RPMI8226 (cell line): Measurements from ENCODE around the gene SUCLG2.

Source experiments
- DNase-seq: peaks from one replicate; pipeline ENCODE4 v3.0.0-alpha.2; 2015

The SUCLG2 gene

GRCh38 chr3:67648701-67649100, 5.7 kb downstream of the SUCLG2 start:
- DNase-seq, result no peak

DNA sequence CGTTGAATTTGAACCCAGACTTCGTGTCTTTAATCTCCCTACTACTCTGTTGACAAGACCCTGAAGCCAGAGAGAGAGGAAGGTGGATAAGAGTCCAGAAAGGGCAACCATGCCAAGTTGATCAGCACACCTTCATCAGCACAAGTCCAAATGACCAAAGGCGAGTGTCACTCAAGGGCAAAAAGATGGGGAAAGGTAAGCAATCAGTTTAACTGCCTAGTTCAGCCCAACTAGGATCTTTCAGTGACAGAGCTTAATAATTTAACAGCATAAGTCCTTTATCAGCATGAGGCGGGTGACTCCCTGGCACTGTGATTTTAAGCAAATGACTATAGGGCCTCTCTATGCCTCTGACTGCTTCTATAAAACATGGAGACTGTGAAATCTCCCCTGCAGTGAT, 6.2 kb downstream of the SUCLG2 start:
- DNase-seq, result no peak

GRCh38 chr3:67647390-67647878, 7.0 kb downstream of the SUCLG2 start:
- DNase-seq, result no peak

- DNase-seq, result no peak
These were observed 7.7 kb downstream of the SUCLG2 start for GRCh38 chr3:67646586-67647234.

GRCh38 chr3:67644827-67645226, 9.6 kb downstream of the SUCLG2 start:
- no peak for DNase-seq

- no peak for DNase-seq
These were observed 11.7 kb downstream of the SUCLG2 start for GRCh38 chr3:67642734-67643133.

DNA sequence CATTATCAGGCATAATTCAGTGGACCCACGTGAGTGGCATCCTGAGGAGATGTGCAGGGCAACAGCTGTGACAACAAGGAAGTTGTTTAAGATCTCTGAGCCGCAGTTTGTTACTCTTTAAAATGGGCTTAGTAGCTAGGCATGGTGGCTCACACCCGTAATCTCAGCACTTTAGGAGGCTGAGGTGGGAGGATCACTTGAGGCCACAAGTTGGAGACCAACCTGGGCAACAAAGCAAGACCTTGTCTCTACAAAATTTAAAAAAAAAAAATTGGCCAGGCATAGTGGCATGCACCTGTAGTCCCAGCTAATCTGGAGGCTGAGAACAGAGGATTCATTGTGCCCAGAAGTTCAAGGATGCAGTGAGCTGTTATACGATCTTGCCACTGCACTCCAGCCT, 12.2 kb downstream of the SUCLG2 start:
- no peak for DNase-seq

DNA sequence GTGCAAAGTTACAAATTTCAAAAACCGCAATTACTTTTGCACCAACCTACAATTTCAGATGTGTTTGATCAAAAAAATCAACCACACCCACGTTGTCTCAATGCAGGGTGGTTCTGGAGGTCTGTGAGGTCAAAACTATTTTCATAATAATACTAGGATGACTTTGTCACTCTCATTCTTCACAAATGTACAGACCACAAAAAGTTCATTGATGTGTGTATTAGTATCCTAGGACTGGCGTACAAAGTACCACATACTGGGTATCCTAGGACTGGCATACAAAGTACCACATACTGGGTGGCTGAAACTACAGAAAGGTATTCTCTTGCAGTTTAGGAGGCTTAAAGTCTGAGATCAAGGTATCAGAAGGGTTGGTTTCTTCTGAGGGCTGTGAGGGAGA, 13.0 kb downstream of the SUCLG2 start:
- no peak for DNase-seq

- DNase-seq, result no peak
These were observed 14.3 kb downstream of the SUCLG2 start for GRCh38 chr3:67640023-67640660.

DNA sequence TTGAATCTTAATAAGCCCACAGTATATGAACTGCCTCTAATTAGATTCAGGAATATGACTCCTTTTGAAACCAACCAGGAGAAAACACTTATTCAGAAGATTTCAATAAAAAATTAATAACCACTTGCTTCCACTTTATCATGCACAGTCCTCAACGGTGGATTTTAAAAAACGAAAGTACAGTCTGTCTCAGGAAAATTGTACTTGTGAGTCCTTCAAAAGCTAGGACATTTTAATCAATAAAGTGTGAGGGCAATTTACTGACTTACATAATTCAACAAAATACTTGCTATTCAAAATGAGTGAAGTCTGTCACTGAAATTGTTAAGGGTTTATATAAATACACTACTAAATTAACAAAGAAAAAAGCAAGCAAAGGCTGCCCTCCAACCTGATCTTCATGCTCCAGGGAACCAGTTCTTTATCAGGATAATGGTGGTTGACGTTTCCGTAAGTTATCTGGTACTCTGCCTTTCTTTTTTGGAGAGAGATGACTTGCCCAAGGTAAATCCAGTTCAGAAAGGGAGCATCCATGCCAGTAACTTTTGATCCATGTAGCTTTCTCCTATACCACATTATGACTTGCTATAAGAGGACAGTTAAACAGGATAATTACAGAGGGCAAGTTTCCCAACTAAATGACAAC, 17.0 kb downstream of the SUCLG2 start:
- DNase-seq, result no peak

- DNase-seq, result no peak
These were observed 18.6 kb downstream of the SUCLG2 start for GRCh38 chr3:67635806-67636205.

DNA sequence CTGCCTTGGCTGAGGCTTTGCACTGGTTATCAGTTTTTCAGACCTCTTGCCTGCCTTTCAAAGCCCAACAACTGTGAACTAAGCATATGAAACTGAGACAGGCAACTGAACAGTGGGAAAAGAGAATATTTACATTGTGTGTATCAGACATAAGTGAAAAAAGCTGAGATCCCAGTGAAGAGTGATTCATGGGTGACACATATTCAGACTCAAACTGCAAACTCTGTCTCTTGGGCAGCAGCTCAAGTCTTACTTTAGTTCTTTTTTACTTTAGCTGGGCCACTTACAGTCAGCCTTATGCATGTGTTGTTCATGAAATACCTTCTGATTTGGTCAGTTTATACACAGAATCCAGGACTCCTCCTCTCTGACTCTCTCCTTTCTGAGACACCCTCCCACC, 19.2 kb downstream of the SUCLG2 start:
- DNase-seq, result no peak

DNA sequence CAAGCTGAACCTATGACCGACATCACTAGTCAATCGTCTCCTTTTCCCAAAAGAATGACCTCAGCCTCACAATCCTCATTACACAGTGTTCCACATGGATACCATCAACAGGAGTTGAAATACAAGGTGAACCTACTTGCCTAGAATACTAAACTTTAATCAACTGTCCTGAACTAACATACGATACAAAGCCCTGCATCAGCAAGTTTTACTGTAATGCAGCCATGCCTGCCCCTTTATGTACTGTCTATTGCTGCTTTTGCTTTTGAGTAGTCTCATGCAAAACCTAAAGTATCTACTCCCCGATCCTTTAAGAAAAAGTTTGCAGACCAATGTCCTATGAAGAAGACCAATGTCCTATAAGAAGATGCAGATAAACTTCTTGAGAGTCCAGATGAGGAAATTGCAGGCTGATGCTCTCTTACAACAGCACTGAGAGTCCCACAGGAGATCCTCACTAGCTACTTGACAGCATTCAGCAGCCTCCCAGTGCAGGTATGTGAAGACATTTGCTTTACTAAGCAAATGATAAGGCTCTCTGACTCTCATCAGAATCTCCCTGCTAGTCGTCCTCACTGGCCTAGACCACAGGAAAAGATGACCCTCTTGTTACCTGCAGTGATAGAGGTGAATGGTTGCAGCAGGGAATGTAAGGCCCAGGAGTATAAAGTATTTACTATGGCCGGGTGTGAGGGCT, 23.6 kb downstream of the SUCLG2 start:
- DNase-seq, result no peak

- DNase-seq, result no peak
These were observed 29.7 kb downstream of the SUCLG2 start for GRCh38 chr3:67624687-67625086.

- DNase-seq, result no peak
These were observed 30.3 kb downstream of the SUCLG2 start for GRCh38 chr3:67624078-67624477.

GRCh38 chr3:67622652-67623051, 31.8 kb downstream of the SUCLG2 start:
- DNase-seq, result no peak

- no peak for DNase-seq
These were observed 33.5 kb downstream of the SUCLG2 start for GRCh38 chr3:67620869-67621268.

GRCh38 chr3:67619991-67620390, 34.4 kb downstream of the SUCLG2 start:
- no peak for DNase-seq

DNA sequence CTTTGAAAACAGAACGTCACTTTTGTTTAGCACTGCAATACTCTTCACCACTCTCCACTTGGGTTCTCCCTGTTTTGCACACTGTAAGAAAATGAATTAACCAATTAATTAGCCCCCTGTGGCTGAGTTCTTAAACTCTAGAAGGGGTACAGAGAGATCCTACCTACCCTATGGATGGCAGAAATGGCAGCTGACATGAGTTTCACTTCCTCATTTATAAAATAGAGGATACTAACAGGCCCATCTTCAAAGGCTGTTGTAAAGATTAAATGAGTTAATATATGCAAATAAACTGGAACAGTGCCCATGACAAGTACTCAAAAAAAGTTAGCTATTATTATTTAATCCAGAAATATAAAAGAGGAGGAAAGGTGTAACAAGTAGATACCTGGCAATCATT, 36.9 kb downstream of the SUCLG2 start:
- DNase-seq, result peak; percentile 45

- no peak for DNase-seq
These were observed 38.4 kb downstream of the SUCLG2 start for GRCh38 chr3:67616046-67616445.

DNA sequence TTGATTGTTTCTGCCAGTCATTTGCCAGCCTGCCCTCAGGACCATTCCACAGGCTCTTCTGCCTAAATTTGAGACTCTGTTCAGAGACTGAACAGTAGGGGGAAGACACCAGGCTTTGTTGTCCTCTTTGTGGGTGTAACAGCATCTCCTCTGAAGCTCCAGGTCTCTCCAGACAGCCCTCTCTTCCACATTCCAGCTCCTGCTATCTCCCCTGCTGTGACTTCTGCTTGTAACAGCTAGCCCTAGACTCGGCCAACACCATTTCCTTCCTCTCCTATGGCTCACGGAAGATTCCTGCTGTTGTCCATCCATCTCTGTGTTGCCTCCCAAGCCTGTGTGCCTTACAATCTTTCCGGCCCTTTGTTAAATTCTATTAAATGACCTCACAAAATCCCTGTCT, 40.2 kb downstream of the SUCLG2 start:
- DNase-seq, result no peak

DNA sequence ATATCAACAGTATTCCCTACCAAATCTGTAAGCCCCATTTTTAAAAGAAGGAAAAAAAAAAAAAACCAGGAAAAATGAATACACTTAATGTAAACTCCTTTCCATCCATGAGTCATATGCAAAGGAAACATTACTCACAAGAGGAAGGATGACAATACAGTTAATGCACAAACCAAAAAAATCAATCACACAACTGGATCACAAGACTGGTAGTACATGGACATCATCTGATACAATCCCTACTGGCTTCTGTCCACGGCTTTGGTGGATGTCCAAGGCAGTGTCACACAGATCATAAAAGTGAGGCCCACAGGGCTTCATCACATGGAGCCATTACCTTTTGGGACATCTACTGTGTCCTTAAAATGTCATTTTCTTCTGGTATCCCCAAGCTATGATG, 44.0 kb downstream of the SUCLG2 start:
- DNase-seq, result no peak

GRCh38 chr3:67609709-67610108, 44.7 kb downstream of the SUCLG2 start:
- no peak for DNase-seq

- DNase-seq, result no peak
These were observed 46.4 kb downstream of the SUCLG2 start for GRCh38 chr3:67608034-67608433.
